Esophagus squamous epithelium (tissue), 5 donors: ENCODE measurements around the gene DCPS. TPM values are rescaled to one million over a fixed set of nuclear protein-coding genes. Genes with fewer than 3 reads are reported as not detected.

ENCODE experiments used
- DNase-seq: peaks from one replicate; lab custom pipeline; 2025; lab: John Stamatoyannopoulos, UW
- H3K27ac ChIP-seq, 4 donors: fragments of 200-600 bp; sonication (generic); one replicate each; pipeline ENCODE4 v1.5.1; 2016 to 2019; ENCODE audit warnings: mild to moderate bottlenecking in 1 of 4
- H3K27me3 ChIP-seq, 4 donors: fragments of 200-600 bp; sonication (generic); 1 replicate in 3 of 4; 2 replicates in 1 of 4; pipeline versions ENCODE4 v1.5.1 to v1.6.0; 2017 to 2021; ENCODE audit warnings: antibody characterized with exemption in 1 of 4
- H3K36me3 ChIP-seq, 3 donors: fragments of 200-600 bp; sonication (generic); one replicate each; pipeline ENCODE4 v1.5.1; 2016 to 2019
- H3K4me1 ChIP-seq, 3 donors: fragments of 200-600 bp; sonication (generic); one replicate each; pipeline ENCODE4 v1.5.1; 2017 to 2019
- H3K4me3 ChIP-seq, 4 donors: fragments of 200-600 bp; sonication (generic); 1 replicate in 3 of 4; 2 replicates in 1 of 4; pipeline ENCODE4 v1.5.1; 2016 to 2019; ENCODE audit warnings: mild to moderate bottlenecking in 2 of 4, moderate library complexity in 1 of 4
- H3K9me3 ChIP-seq, 3 donors: fragments of 200-600 bp; sonication (generic); one replicate each; pipeline ENCODE4 v1.5.1; 2016 to 2019
- CTCF ChIP-seq, 6 experiments: fragments of 450-650 bp in 4 of 6; fragments of 200-600 bp in 2 of 6; sonication (generic) in 2 of 6; IDR thresholded peaks; one replicate each; pipeline ENCODE4 v1.5.1; 2016 to 2019; ENCODE audit warnings: antibody characterized with exemption in 6 of 6, mild to moderate bottlenecking in 4 of 6, moderate library complexity in 4 of 6
- POLR2A ChIP-seq, 4 donors: fragments of 450-650 bp; IDR thresholded peaks; one replicate each; pipeline ENCODE4 v1.6.1; 2017; ENCODE audit warnings: antibody characterized with exemption in 4 of 4, mild to moderate bottlenecking in 4 of 4, moderate library complexity in 3 of 4
- WGBS, 2 donors: methylation state at CpG; one replicate each; pipeline ENCODE4 v1.1.5; 2018; 5-methylcytosine and 5-hydroxymethylcytosine counted together
- intact Hi-C: fragments of 100-400 bp; cut with DNase I; formaldehyde crosslinking; loops from one replicate; pipeline ENCODE4 v1.15.0; 2022
- total RNA-seq, 4 donors: library from RNA; depleted of rRNA; stranded (reverse); fragments of >200 nt; gene quantifications; one replicate each; pipeline ENCODE4 v1.1.0, GENCODE V29; 2016
- donor health status: DM: yes; HTN: yes; CAD: no.

The DCPS gene
- total RNA-seq, 4 donors from 2014 or later, result 12.0 to 25.7 (median 14.9) TPM

- H3K9me3 ChIP-seq, result no peaks in the 10 kb centered on the region
- H3K4me1 ChIP-seq, result peaks cover 27 to 91% (median 48%) of the 10 kb centered on the region in 3 donors
- 86 to 100% methylated on average over 1 of the region's 2 CpGs for WGBS, 2 donors
- H3K27me3 ChIP-seq, result peaks cover 0 to 51% (median 0%) of the 10 kb centered on the region in 4 donors
- H3K27ac ChIP-seq, result peak overlapping the region in 3 of 4 donors; percentile 84 to 91 (median 88)
- no peaks in the 10 kb centered on the region for H3K36me3 ChIP-seq
- no peak for DNase-seq
- intact Hi-C loops, result no loop called here
- TF ChIP-seq CTCF (IDR thresholded peaks at IDR 0.05), result no peak
- no peak for TF ChIP-seq POLR2A (IDR thresholded peaks at IDR 0.05)
- H3K4me3 ChIP-seq, result no peak overlapping the region
These were observed 54.9 kb downstream of the DCPS start for GRCh38 chr11:126358763-126359160.

GRCh38 chr11:126359431-126360048 is 55.7 kb downstream of the DCPS start:
- 27 to 28% methylated on average over 11 to 15 of the region's 16 CpGs for WGBS, 2 donors

GRCh38 chr11:126360049-126360446 is 56.2 kb downstream of the DCPS start:
- no peak for DNase-seq
- H3K4me1 ChIP-seq, result peaks cover 24 to 81% (median 35%) of the 10 kb centered on the region in 3 donors

More at GRCh38 chr11:126359431-126360048, 55.7 kb downstream of the DCPS start:
- Histone ChIP-seq H3K27ac (peak overlapping the region; percentile 23 to 88 (median 84)), H3K36me3 (no peaks in the 10 kb centered on the region), H3K27me3 (peaks cover 0 to 50% (median 0%) of the 10 kb centered on the region in 4 donors), H3K4me1 (peaks cover 27 to 86% (median 40%) of the 10 kb centered on the region in 3 donors), H3K4me3 (peak overlapping the region in 1 of 4 donors; percentile 37), H3K9me3 (no peaks in the 10 kb centered on the region)
- TF ChIP-seq POLR2A (IDR thresholded peaks at IDR 0.05) (no peak), CTCF (IDR thresholded peaks at IDR 0.05) (no peak)
- no peak for DNase-seq
- intact Hi-C loops, result no loop called here

GRCh38 chr11:126361400-126361799 is 57.5 kb downstream of the DCPS start:
- Histone ChIP-seq H3K36me3 (no peaks in the 10 kb centered on the region), H3K27me3 (peaks cover 0 to 32% (median 0%) of the 10 kb centered on the region in 4 donors), H3K4me3 (no peak overlapping the region), H3K27ac (no peak overlapping the region), H3K9me3 (no peaks in the 10 kb centered on the region), H3K4me1 (peaks cover 23 to 82% (median 40%) of the 10 kb centered on the region in 3 donors)
- intact Hi-C loops, result no loop called here
- WGBS, 2 donors, result 74 to 78% methylated on average over 2 to 3 of the region's 5 CpGs
- TF ChIP-seq POLR2A (IDR thresholded peaks at IDR 0.05) (no peak), CTCF (IDR thresholded peaks at IDR 0.05) (no peak)
- no peak for DNase-seq

More at GRCh38 chr11:126360049-126360446, 56.2 kb downstream of the DCPS start:
- Histone ChIP-seq H3K9me3 (no peaks in the 10 kb centered on the region), H3K27ac (peak overlapping the region; percentile 23 to 88 (median 84)), H3K36me3 (no peaks in the 10 kb centered on the region), H3K4me3 (peak overlapping the region in 1 of 4 donors; percentile 37), H3K27me3 (peaks cover 0 to 45% (median 0%) of the 10 kb centered on the region in 4 donors)
- WGBS, 2 donors, result 67 to 74% methylated on average over 6 of the region's 8 CpGs
- TF ChIP-seq CTCF (IDR thresholded peaks at IDR 0.05), result no peak
- no peak for TF ChIP-seq POLR2A (IDR thresholded peaks at IDR 0.05)
- intact Hi-C loops, result no loop called here

GRCh38 chr11:126362879-126363655 is 59.2 kb downstream of the DCPS start:
- Histone ChIP-seq H3K4me3 (no peak overlapping the region), H3K27ac (peak overlapping the region in 2 of 4 donors; percentile 21 to 61)
- 74 to 75% methylated on average over 6 to 8 of the region's 9 CpGs for WGBS, 2 donors

More at GRCh38 chr11:126362879-126363655, 59.2 kb downstream of the DCPS start:
- Histone ChIP-seq H3K9me3 (no peaks in the 10 kb centered on the region), H3K4me1 (peaks cover 16 to 79% (median 27%) of the 10 kb centered on the region in 3 donors), H3K36me3 (no peaks in the 10 kb centered on the region), H3K27me3 (peaks cover 0 to 19% (median 0%) of the 10 kb centered on the region in 4 donors)
- TF ChIP-seq CTCF (IDR thresholded peaks at IDR 0.05), result no peak
- TF ChIP-seq POLR2A (IDR thresholded peaks at IDR 0.05), result no peak
- no peak for DNase-seq
- intact Hi-C loops, result no loop called here
